Osteoblast (primary cell): ENCODE data around the gene TRIM66. TPM values are rescaled to one million over a fixed set of nuclear protein-coding genes. Genes with fewer than 3 reads are reported as not detected.

Experiments used
- DNase-seq: peaks from one replicate; pipeline ENCODE4 v3.0.0; 2011; ENCODE audit warnings: low spot score, mixed read lengths; ENCODE audit not compliant: insufficient read length; ENCODE audit errors: missing footprints
- H2AFZ ChIP-seq: 2 replicates; pipeline ENCODE4 v1.6.0; 2011; ENCODE audit warnings: mild to moderate bottlenecking, low read length
- H3K27ac ChIP-seq: 2 replicates; pipeline ENCODE4 v1.5.1; 2011; ENCODE audit warnings: mild to moderate bottlenecking, low read depth, low read length, moderate library complexity
- H3K27me3 ChIP-seq: 2 replicates; pipeline ENCODE4 v1.6.0; 2012; ENCODE audit warnings: mild to moderate bottlenecking, control low read depth, inconsistent platforms, low read length, moderate library complexity; ENCODE audit not compliant: insufficient read depth
- H3K36me3 ChIP-seq: 2 replicates; pipeline ENCODE4 v1.5.1; 2011; ENCODE audit warnings: mild to moderate bottlenecking, low read length, control low read depth, moderate library complexity; ENCODE audit not compliant: insufficient read depth
- H3K4me1 ChIP-seq: 2 replicates; pipeline ENCODE4 v1.5.1; 2011; ENCODE audit warnings: mild to moderate bottlenecking, low read length, control low read depth, moderate library complexity; ENCODE audit not compliant: insufficient read depth
- H3K4me2 ChIP-seq: 2 replicates; pipeline ENCODE4 v1.6.0; 2011; ENCODE audit warnings: mild to moderate bottlenecking, low read length; ENCODE audit not compliant: insufficient read depth
- H3K4me3 ChIP-seq: fragments of 200-600 bp; sonication (generic); 3 replicates; pipeline ENCODE4 v1.5.1; 2012; ENCODE audit warnings: mild to moderate bottlenecking, low read length, inconsistent platforms; ENCODE audit not compliant: insufficient read depth
- H3K79me2 ChIP-seq: 2 replicates; pipeline ENCODE4 v1.6.0; 2012; ENCODE audit warnings: mild to moderate bottlenecking, low read length, control low read depth, inconsistent platforms; ENCODE audit not compliant: insufficient read depth
- H3K9me3 ChIP-seq: 2 replicates; pipeline ENCODE4 v1.5.1; 2011; ENCODE audit warnings: low read depth, low read length, control low read depth
- H4K20me1 ChIP-seq: 2 replicates; pipeline ENCODE4 v1.6.0; 2012; ENCODE audit warnings: mild to moderate bottlenecking, low read length, control low read depth; ENCODE audit not compliant: insufficient read depth
- total RNA-seq: library from RNA; depleted of rRNA; stranded (reverse); fragments of >200 nt; gene quantifications from 2 replicates; pipeline ENCODE4 v1.2.3, GENCODE V29; 2012
- TF ChIP-seq, protein P1 (sequence below): IDR thresholded peaks from 2 replicates; pipeline ENCODE4 v1.5.1; 2011; ENCODE audit warnings: mild to moderate bottlenecking, low read depth, low read length, moderate library complexity; ENCODE audit errors: extremely low read depth

TRIM66 gene
- total RNA-seq, 1 donor: 9.0 TPM

DNA sequence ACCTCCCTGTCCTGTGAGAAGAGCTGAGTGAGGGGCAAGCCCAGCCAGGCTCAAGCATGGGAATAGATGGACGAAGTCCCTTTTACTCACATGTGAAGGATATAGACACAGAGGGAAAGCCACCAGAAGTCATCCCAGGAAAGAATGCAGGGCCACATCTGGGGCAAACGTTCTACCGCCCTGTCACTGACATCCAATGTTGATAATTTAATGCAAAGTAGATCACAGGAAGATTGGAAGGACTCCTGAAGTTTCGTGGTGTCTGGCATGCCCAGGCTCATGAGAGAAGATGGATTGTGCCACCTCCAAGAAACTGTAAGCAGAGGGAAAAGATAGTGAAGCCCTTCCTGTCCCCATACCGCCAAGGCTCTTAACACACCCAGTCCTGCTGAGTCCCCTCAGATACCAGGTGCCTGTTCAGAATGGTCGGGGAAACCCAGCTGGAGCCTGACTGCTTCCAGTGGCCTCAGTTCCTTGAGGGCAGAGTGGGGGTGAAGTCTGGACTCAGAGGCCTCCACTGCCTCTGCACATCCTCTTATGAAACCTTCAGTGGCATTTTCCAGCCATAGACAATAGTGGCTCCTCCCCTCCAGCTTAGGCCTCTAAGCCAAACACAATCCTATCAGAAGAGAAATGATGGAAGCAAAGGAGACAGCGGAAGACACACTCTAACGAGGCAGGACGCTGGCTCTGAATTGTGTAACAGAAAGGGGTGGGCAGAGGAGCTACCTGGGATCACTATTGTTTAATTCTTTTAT lies 80.9 kb downstream of the TRIM66 start:
- H3K27ac ChIP-seq: no peak overlapping the region
- H3K27me3 ChIP-seq: no peaks in the 10 kb centered on the region
- TF ChIP-seq, protein P1, sequence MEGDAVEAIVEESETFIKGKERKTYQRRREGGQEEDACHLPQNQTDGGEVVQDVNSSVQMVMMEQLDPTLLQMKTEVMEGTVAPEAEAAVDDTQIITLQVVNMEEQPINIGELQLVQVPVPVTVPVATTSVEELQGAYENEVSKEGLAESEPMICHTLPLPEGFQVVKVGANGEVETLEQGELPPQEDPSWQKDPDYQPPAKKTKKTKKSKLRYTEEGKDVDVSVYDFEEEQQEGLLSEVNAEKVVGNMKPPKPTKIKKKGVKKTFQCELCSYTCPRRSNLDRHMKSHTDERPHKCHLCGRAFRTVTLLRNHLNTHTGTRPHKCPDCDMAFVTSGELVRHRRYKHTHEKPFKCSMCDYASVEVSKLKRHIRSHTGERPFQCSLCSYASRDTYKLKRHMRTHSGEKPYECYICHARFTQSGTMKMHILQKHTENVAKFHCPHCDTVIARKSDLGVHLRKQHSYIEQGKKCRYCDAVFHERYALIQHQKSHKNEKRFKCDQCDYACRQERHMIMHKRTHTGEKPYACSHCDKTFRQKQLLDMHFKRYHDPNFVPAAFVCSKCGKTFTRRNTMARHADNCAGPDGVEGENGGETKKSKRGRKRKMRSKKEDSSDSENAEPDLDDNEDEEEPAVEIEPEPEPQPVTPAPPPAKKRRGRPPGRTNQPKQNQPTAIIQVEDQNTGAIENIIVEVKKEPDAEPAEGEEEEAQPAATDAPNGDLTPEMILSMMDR: no peak
- H3K4me2 ChIP-seq: no peak overlapping the region
- DNase-seq: no peak
- peaks cover 14% of the 10 kb centered on the region for H3K4me1 ChIP-seq
- H3K4me3 ChIP-seq: no peak overlapping the region
- H3K36me3 ChIP-seq: no peaks in the 10 kb centered on the region
- H3K79me2 ChIP-seq: no peaks in the 10 kb centered on the region
- H2AFZ ChIP-seq: no peak overlapping the region
- H4K20me1 ChIP-seq: no peaks in the 10 kb centered on the region
- no peaks in the 10 kb centered on the region for H3K9me3 ChIP-seq

DNA sequence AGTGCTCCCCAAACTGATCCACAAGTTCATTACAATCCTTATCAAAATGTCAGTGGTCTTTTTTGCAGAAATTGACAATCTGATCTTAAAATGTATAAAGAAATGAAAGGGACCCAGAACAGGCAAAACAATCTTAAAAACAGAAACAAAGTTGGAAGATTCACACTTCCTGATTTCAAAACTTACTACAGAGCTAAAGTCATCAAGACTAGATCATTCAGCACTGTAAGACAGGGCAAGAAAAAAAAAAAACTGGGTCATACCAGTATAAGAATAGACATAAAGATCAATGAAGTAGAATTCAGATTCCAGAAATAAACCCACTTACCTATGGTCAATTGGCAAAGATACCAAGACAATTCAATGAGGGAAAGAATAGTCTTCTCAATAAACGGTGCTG lies 84.0 kb downstream of the TRIM66 start:
- no peak overlapping the region for H3K4me3 ChIP-seq
- H3K4me1 ChIP-seq: peaks cover 5% of the 10 kb centered on the region
- H3K4me2 ChIP-seq: no peak overlapping the region
- no peaks in the 10 kb centered on the region for H3K9me3 ChIP-seq
- TF ChIP-seq, protein P1: no peak
- no peak for DNase-seq
- no peak overlapping the region for H3K27ac ChIP-seq
- H3K79me2 ChIP-seq: no peaks in the 10 kb centered on the region
- H3K27me3 ChIP-seq: peaks cover 22% of the 10 kb centered on the region
- H3K36me3 ChIP-seq: no peaks in the 10 kb centered on the region
- H4K20me1 ChIP-seq: no peaks in the 10 kb centered on the region
- H2AFZ ChIP-seq: no peak overlapping the region

DNA sequence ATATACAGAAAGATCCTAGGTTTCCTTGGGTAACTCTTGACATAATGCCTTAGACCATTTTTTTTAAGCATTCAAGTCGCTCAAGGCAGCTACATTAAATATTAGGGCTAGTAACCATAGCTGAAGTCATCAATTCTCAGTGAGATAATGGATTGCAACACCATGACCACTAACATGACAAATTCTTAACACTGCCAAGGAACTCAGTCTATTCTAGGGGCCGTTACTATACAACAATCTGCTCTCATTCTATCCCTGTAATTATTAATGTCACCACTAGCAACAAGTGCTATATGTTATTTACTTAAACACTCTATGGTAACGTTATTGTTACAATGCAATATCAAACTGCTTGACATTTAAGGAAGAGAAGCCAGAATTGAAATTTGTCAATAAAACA lies 85.3 kb downstream of the TRIM66 start:
- no peaks in the 10 kb centered on the region for H3K79me2 ChIP-seq
- H2AFZ ChIP-seq: no peak overlapping the region
- no peaks in the 10 kb centered on the region for H3K9me3 ChIP-seq
- peak overlapping the region; percentile 39 for H3K27ac ChIP-seq
- DNase-seq: peak; percentile 79
- no peak overlapping the region for H3K4me2 ChIP-seq
- no peaks in the 10 kb centered on the region for H3K36me3 ChIP-seq
- peaks cover 5% of the 10 kb centered on the region for H3K4me1 ChIP-seq
- TF ChIP-seq, protein P1: no peak
- no peaks in the 10 kb centered on the region for H4K20me1 ChIP-seq
- H3K4me3 ChIP-seq: no peak overlapping the region
- peaks cover 33% of the 10 kb centered on the region for H3K27me3 ChIP-seq

DNA sequence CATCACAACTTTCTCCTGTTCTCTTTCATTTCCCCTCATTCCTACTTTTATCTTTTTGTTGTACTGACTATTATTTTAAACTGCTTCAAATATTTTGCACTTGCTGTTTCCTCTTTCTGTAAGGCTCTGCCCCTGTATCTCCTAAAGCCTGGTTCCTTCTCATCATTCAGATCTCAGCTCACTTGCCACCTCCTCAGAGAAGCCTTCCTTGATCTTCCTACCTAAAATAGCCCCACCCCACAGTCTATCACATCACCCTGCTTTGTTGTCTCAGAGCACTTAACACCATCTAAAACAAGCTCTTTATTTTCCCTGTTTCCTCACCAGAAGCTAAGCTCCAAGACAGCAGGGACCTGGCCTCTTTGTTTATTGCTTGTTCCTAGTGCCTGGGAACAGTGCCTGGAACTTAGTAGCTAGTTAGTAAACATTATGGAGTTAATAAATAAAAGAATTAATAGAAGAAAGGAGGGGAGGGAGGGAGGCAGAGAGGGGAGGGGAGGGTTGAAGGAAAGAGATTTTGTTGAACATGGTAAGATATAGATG lies 85.9 kb downstream of the TRIM66 start:
- no peak overlapping the region for H3K27ac ChIP-seq
- TF ChIP-seq, protein P1: no peak
- H4K20me1 ChIP-seq: no peaks in the 10 kb centered on the region
- H3K36me3 ChIP-seq: no peaks in the 10 kb centered on the region
- no peaks in the 10 kb centered on the region for H3K79me2 ChIP-seq
- no peaks in the 10 kb centered on the region for H3K9me3 ChIP-seq
- H3K4me3 ChIP-seq: no peak overlapping the region
- no peak overlapping the region for H2AFZ ChIP-seq
- H3K27me3 ChIP-seq: peaks cover 33% of the 10 kb centered on the region
- H3K4me1 ChIP-seq: peaks cover 5% of the 10 kb centered on the region
- no peak for DNase-seq
- H3K4me2 ChIP-seq: no peak overlapping the region
